Right ventricle myocardium inferior (tissue), 1 donor: ENCODE measurements around the gene BAIAP2. TPM values are rescaled to one million over a fixed set of nuclear protein-coding genes. Genes with fewer than 3 reads are reported as not detected.

Source experiments
- ATAC-seq: fragments of 200-7000 bp; cut with Tn5 transposase; one replicate; pipeline ENCODE4 v1.9.1; 2020; ENCODE audit warnings: mild to moderate bottlenecking, moderate library complexity
- DNase-seq: peaks from one replicate; pipeline ENCODE4 v3.0.0; 2021; ENCODE audit errors: missing footprints
- intact Hi-C: fragments of 100-400 bp; cut with DNase I; formaldehyde crosslinking; loops from one replicate; pipeline ENCODE4 v1.11.0; 2022
- total RNA-seq: library from RNA; stranded (reverse); fragmentation: NEBNext Ultra II Directional; extraction: Animal tissue kit (Norgen Biotek cat#: 25700); gene quantifications from one replicate; pipeline ENCODE4 v1.2.1, GENCODE V29; 2021
- donor health status: DM: no; HTN: yes; CAD: no; lungs with severe emphysema.

Gene BAIAP2
- total RNA-seq, 1 donor from 2014 or later = 32.1 TPM

DNA sequence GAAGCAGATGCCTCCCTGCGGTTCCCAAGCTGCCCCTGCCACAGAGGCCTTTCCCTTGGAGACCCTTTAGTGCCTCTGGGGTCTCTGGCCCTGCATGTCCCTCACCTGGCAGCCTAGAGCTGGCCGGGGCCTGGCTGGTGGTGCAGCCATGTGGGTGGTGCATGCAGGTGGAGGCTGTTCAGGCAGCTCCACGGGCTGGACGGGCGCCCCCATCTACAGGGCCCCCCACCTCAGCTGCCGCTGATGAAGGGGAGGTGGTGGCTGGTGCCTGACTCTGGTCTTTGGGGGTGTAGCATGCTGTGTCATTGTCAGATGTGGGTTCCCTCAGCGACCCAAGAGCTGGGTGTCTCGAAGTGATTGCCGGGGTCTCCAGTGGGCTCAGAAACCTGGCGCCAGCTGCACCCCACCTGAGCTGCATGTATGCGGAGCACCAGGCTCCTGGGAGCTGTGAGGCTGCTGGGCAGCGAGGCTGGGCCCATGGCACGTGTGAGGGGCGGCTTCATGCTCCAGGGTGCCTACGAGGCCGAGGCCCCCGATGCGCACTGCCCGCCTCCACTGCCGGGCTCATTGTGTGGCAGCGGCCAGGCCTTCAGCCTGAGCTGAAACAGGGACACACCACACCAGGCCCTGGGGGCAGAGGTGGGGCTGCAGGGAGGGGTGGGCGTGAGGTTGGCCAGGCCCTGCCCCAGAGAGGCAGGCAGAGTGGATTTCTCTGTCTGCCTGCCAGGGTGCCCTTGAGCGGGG, 57.0 kb downstream of the BAIAP2 start:
- intact Hi-C loops = no loop called here
- DNase-seq (no peak), ATAC-seq (no peak)

DNA sequence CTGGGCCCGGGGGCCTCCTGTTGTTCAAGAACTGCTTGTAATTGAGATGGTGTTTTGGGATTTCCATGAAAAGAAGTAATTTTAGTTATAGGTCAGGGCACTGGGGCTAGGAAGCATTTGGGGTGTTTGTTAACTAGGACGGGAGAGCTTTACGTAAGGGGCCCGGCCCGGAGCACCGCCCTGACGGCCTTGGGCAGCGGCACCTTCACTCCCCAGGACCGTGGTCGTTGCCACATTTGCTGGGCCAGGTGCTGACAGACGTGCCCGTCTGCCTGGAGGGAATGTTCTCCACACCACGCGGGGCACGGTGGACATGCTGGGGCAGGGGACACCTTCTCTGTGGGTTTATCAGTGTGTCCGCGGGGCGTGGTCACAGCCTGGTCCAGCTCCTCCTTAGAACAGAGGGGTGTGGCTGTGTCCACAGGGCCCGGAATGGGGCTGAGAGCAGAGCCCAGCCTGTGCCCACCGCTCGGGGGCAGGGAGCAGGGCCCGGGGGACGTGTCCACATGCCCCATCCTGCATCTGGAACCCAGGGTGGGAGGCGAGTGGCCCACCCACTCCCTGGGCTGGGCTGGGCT, 57.7 kb downstream of the BAIAP2 start:
- ATAC-seq (no peak), DNase-seq (no peak)
- intact Hi-C loops = no loop called here

DNA sequence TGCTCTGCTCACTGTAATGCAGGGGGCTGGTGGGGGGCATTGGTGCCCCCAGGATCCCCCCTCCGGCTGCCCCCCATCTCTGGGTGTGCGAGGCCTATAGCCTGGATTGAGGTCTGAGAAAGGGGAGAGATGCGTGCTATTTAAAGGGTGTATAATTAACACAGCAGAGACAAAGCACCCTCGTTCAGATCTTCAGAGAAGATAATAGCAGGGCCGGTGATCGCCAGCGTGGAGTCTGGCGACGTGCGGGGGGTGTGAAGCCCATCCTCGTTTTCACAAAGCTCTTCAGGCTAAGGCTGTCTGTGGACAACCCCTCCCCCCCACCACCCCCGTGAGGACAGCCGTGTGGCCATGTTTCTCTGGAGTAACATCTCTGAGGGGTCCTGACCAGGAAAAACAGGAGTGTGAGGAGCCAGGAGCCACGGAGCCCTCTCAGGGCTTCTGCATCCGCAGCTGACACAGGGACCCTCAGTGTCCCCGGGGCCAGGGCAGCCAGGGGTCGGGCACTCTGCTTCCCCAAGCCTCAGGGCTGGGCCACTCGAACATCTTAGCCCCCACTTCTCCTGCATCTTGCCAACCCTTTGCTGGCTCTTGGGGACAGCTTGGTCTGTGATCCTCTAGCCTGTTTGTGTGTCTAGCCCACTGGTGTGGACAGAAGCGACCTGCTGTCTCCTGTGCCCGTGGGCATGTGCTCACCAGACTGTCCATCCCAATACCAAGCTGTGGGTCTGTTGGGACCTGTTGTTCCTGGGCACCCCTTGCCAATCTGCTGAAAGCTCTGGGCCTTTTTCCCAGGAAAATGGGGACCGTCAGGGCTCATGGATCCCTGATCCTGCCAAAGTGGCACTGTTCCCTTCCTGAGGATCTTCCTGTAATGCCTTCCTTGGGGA, 58.9 kb downstream of the BAIAP2 start:
- intact Hi-C loops = no loop called here
- ATAC-seq (no peak), DNase-seq (no peak)

DNA sequence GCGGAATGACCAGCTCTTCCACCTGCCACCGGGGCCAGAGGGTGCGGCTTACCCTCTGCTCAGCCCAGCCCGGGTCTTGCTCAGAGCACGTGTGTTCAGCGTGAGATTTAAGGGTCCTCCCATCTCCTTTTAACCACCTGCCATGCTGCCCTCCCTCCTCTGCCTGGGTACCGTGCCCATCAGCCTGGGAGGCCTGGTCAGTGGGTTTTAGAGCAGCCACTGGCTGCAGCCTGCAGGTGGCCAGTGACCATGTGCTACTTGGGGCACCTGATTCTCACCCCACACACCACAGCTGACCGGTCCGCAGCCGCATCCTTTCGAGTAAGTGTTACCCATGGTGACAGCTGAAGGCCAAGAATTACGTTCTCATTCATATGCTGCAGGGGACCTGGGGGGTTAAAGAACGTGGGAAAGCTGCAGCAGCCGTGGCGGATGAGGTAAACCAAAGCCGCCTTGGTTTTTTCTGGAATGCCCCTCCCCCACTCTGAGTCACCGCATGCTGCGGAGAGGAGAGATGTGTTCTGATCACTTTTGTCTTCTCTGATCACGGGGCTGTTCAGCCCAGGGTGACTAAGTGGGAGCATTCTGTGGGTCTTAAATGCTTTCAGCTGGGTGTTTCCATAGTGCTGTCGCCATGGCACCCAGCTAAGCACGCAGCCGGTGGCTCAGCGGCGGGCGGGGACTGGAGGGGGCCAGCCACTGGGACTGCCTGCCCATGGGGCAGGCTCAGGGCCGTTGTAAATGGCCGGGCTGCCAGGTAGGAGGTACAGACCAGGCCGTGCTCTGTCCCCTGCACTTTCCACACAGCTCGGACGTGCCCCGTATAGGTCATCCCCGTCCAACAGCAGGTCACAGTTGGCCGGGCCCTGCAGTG, 59.8 kb downstream of the BAIAP2 start:
- intact Hi-C loops = no loop called here

DNA sequence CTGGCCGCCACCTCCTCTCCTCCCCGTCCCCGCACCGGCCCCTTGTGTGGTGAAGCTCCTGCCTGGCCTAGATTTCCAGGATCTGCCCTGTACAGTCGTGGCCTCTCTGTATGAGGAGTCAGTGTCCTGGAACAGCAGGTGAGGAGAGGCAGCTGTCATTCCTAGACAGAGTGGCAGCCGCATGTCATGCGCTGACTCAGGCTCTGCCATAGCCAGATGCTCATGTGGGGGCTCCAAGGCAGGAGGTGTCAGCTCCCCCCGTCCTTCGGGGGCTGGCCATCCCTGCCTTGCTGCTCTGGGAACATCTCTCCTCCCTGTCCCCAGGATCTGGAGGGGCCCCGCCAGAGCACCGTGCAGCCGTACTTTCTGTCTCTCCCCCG, 60.4 kb downstream of the BAIAP2 start:
- ATAC-seq (no peak), DNase-seq (no peak)
- intact Hi-C loops = no loop called here

More for the DNA sequence above, 59.8 kb downstream of the BAIAP2 start:
- ATAC-seq (no peak), DNase-seq (no peak)

DNA sequence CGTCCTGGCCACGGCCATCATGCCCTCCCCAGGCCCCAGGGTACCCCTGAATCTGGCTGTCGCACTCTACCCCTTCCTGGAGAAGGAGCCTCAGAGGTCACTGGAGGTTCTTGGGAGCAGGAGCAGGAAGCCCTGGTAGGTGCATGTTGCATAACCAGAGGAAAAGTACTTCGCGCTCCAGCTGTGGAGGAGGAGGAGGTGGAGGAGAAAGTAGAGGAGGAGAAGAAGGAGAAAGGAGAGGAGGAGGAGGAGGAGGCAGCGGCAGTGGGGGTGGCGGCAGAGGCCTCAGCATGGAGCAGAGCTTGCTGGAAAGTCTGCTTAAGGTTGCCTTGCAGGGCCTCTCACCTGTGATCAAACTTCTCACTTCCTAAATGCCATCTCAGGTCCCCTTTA, 61.8 kb downstream of the BAIAP2 start:
- intact Hi-C loops = no loop called here
- DNase-seq = no peak
- ATAC-seq = no peak

DNA sequence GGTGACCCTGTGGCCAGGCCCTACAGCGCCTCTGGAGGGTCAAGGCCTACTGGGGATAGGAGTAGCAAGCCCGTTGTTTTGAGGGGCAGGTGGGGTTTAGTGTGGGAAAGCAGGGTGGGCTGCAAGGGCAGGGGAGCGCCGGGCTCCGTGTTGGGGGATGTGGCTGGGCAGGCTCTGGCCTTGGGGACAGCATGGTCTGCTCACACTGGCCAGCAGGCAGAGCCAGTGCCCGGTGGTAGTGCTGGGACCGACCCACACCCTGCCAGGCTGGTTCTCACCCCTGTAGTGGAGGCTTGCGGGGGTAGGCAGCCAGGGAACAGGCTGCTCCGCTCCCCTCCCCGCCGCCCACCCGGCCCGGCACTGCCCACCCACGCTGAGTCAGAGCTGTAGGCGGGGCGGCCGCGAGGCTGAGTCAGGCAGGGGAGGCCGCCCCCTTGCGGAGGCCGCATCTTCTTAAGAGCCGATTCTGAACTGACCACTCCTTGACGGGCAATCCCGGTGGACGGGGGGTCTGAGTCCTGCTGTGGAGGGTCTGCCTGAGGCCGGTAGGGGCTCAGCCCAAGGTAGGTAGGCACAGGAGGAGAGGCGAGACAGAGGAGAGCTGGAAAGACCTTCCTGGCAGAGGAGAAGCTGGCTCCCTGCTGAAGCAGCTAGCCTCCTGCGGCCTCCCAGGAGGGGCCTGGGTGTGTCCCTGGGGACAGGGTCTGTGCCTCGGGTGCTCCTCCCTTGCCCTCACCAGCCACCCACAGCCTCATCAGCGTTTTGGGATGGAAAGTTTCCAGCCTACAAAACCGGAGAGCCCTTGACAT, 62.4 kb downstream of the BAIAP2 start:
- intact Hi-C loops = no loop called here
- DNase-seq (peak; percentile 90), ATAC-seq (peak; percentile 66)

DNA sequence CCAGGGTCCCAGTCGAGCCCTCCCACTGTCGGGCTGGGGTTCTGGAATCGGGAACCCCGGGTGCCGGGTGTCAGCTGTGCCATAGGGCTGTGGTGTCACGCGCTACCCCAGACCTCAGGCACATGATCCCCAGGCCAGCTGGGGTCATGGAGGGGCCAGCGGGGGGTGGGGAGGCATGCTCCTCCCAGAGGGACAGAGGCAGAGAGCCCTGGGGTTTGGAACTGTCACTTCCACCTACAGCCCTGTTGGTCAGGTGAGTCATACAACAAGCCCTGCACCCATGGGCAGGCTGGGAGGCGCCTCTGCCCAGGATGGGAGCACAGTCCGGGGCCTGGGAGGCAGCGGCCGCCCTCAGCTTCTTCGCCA, 63.0 kb downstream of the BAIAP2 start:
- no peak for ATAC-seq
- intact Hi-C loops = no loop called here
- DNase-seq = no peak

DNA sequence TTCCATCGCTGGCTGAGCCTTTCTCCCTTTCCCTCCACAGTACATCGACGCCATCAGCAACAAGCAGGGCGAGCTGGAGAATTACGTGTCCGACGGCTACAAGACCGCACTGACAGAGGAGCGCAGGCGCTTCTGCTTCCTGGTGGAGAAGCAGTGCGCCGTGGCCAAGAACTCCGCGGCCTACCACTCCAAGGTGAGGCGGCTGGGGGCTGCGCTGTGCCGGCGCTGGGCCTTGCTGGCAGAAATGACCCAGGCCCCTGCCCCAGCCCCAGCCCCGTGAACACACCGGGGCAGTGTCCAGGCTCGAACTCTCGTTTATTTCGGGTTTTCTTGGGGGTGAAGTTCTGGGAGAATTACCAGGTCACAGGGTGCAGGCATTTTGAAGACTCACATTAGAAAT, 64.9 kb downstream of the BAIAP2 start:
- no peak for DNase-seq
- no peak for ATAC-seq
- intact Hi-C loops = loop anchor here (10.0 kb wide), 1 partner anchor 675 kb away; no protein-coding TSS in a partner anchor

DNA sequence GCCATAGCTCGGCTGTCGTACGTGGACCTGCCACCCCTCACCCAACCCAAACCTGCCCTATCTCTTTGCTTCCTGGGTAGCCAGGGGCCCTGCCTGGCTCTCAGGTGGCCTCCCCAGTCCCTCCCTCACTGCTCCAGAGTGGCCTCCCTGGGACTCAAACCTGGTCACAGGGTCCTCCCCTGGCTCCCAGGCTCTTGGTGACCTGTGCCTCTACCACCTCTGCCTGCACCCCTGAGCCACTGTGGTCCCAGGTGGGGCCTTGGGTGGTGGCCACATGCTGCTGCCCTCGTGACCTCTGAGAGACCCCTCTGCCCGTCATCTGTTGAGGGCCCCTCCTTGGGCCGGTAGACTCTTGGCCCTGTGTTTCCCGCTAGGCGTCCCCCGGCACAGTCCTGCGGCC, 65.7 kb downstream of the BAIAP2 start:
- DNase-seq = no peak
- intact Hi-C loops = loop anchor here (1.0 to 10.0 kb wide), 2 partner anchors 76 to 676 kb away; no protein-coding TSS in a partner anchor
- ATAC-seq = no peak

DNA sequence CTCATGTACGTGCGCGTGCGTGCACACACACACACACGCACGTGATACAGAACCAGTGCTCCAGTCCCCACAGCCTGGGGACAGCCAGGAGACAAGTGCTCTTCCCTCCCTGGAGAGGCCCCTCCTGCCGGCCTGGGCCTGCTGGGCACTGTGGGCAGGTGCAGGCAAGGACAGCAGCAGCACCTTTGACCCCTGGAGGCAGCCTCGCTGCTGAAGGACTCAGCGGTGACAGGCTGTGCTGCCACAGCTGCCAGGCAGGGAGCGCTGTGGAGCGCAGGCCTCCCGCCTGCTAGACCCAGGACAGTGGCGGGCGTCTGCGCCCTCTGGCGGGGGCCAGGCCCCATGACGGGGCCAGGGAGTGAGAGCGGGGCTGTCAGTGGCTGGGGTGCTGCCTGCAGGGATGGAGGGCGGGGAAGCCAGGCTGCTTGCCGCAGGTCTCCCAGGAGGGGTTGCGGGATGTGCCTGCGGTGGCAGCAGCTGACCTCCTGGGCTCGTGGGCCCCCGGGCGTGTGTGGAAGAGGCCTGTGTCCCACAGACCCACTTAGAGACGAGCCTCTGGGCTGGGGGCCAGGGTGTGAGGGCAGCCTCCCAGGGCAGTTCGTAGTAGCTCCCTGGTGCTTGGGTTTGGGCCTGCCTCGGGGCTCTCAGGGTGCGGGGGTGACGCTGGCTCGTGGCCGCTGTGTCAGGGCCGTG, 66.8 kb downstream of the BAIAP2 start:
- intact Hi-C loops = loop anchor here (1.0 to 10.0 kb wide), 2 partner anchors 77 to 677 kb away; no protein-coding TSS in a partner anchor

DNA sequence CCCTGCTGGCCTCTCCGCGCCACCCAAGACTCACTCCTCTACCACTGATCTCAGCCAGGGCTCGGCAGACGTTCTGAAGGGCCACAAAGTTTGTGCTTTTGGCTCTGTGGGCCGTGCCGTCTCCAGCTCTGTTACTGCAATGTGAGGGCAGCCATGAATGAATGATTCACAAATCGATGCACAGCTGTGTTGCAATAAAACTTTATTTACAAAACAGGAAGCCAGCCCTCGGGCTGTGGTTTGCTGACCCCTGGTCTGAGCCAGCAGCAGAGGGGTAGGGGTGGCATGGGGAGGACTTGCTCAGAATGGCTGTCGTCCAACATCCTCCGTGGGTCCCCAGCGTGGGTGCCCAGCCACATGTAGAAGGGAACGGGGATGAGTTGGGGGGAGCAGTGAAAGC, 67.4 kb downstream of the BAIAP2 start:
- intact Hi-C loops = loop anchor here (10.0 kb wide), 1 partner anchor 678 kb away; no protein-coding TSS in a partner anchor
- ATAC-seq (no peak), DNase-seq (no peak)

More for the DNA sequence above, 66.8 kb downstream of the BAIAP2 start:
- peak; percentile 85 for ATAC-seq
- DNase-seq = peak; percentile 94

DNA sequence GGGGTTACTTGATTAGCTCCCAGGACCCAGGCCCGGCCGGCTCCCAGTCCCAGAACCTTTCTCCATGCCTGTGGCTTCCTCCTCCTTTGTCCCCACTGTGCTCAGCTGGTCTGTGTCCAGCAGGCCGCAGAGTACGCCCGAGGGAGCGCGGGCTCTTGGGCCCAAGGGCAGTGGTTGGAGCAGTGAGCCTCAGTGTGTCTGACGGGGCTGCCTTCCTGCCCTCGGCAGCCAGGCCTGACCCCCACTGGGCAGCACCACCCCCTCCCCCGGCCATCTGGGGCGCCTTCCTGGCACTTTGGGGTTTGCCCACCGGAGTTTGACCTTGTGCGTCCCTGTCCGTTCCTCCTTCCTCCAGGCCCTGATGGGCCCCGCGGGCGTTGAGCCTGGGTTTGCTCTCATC, 67.9 kb downstream of the BAIAP2 start:
- intact Hi-C loops = loop anchor here (10.0 kb wide), 1 partner anchor 678 kb away; no protein-coding TSS in a partner anchor
- no peak for DNase-seq

DNA sequence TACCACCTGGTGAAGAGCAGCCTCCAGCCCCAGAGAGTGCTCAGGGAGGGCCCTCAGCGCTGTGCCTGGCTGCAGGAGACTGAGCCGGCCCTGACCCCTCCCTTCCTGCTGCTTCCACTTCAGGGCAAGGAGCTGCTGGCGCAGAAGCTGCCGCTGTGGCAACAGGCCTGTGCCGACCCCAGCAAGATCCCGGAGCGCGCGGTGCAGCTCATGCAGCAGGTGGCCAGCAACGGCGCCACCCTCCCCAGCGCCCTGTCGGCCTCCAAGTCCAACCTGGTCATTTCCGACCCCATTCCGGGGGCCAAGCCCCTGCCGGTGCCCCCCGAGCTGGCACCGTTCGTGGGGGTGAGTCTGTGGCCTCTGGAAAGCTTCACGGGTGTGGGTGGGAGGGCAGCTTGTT, 68.4 kb downstream of the BAIAP2 start:
- DNase-seq (no peak), ATAC-seq (no peak)
- intact Hi-C loops = loop anchor here (10.0 kb wide), 1 partner anchor 679 kb away; no protein-coding TSS in a partner anchor

More for the DNA sequence above, 67.9 kb downstream of the BAIAP2 start:
- no peak for ATAC-seq

DNA sequence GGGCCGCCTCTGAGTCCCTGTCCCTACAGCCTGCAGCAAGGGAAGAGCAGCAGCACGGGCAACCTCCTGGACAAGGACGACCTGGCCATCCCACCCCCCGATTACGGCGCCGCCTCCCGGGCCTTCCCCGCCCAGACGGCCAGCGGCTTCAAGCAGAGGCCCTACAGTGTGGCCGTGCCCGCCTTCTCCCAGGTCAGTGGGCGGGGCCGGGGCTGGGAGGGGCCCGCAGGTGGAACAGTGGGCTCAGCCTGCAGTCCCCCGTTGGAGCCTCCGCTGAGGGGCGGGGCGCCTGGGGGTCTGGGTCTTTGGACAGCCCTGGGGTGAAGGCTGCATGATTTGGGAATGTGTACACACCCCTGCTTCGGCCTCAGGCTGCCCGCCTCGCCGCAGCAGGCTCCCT, 71.8 kb downstream of the BAIAP2 start:
- no peak for ATAC-seq
- intact Hi-C loops = loop anchor here (10.0 kb wide), 1 partner anchor 682 kb away; no protein-coding TSS in a partner anchor
- no peak for DNase-seq

DNA sequence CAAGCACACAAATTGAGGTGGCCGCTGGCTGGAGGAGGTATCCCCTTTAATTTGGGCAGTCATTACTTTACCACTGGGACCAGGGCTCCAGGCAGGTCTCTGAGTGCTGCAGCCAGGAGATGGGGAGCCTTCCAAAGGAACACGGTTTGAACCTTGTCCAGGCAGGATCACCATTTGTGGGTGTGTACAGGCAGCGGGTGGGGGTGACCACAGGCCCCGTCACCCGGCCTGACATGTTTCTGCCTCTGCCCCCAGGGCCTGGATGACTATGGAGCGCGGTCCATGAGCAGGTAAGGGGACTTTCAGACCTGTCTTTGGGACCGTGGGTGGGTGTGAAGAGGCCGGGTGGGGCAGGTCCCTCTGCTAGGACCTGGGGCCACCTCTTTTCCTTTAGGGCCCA, 73.3 kb downstream of the BAIAP2 start:
- DNase-seq = no peak
- intact Hi-C loops = loop anchor here (10.0 kb wide), 1 partner anchor 683 kb away; no protein-coding TSS in a partner anchor
- no peak for ATAC-seq

DNA sequence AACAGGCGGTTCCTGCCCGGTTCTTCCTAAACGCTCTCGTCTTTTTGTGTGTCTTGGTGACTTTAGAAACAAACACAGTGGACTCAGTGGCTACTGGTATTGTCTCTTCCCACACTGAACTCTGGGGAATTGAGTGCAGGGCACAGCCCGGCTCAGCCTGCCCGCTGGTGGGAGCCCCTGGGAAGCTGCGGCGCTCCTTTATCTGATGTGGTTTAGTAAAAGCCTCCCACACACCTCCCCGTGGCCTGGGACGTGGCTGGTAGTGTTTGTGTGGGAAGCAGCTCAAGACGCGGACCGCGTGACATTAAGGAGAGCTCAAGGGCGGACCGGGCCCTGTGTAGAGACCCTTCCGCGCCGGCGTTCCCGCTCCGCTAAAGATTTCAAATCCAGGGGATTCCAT, 75.0 kb downstream of the BAIAP2 start:
- DNase-seq (no peak), ATAC-seq (no peak)
- intact Hi-C loops = loop anchor here (10.0 kb wide), 1 partner anchor 685 kb away; no protein-coding TSS in a partner anchor
